Inflammatory macrophage treated with lipopolysaccharide for 4 hours (primary cell): ENCODE measurements around the gene MESP1.

Source experiments
- DNase-seq: peaks from one replicate; pipeline ENCODE4 v3.0.0-alpha.2; 2020

The MESP1 gene

DNA sequence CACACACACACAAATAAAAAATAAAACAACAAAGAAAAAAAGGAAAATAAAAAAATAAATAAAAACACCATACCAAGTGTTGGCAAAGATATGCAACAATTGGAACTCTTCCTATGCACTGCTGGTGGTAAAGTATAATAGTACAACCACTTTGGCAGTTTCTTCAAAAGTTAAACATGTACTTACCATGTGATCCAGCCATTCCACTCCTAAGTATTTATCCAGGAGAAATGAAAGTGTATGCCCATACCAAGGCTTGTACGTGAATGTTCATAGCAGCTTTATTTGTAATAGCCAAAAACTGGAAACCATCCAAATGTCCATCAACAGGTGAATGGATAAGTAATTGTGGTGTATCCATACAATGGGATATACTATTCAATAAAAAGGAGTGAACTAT, 43.5 kb downstream of the MESP1 start:
- DNase-seq, result no peak

- DNase-seq, result no peak
Observed at GRCh38 chr15:89704411-89704810, 46.6 kb downstream of the MESP1 start.
